Calu3 (cell line): ENCODE measurements around the gene ARMC6. TPM values are rescaled to one million over a fixed set of nuclear protein-coding genes. Genes with fewer than 3 reads are reported as not detected.

ENCODE experiments used
- BruUV-seq: library from RNA; stranded (reverse); fragments of 400-500 nt; replicated peaks from 2 replicates; lab custom pipeline; 2021; lab: Mats Ljungman, UMichigan
- CTCF ChIA-PET: fragments of 300-600 bp; sonication (Branson Sonifier 250); formaldehyde crosslinking; loops from one replicate; lab custom pipeline; 2022; ENCODE audit warnings: antibody characterized with exemption; lab: Charles Lee
- DNase-seq: peaks from one replicate; pipeline ENCODE4 v3.0.0; 2022
- H3K27ac Mint-ChIP-seq: one replicate; pipeline ENCODE4 v1.8.0; 2022; ENCODE audit warnings: mixed read lengths; ENCODE audit not compliant: unreplicated experiment
- H3K27me3 Mint-ChIP-seq: one replicate; pipeline ENCODE4 v1.8.0; 2022; ENCODE audit warnings: mixed read lengths; ENCODE audit not compliant: unreplicated experiment
- H3K36me3 Mint-ChIP-seq: one replicate; pipeline ENCODE4 v1.8.0; 2022; ENCODE audit warnings: mild to moderate bottlenecking, moderate library complexity, mixed read lengths; ENCODE audit not compliant: insufficient read depth, unreplicated experiment
- H3K4me1 Mint-ChIP-seq: one replicate; pipeline ENCODE4 v1.8.0; 2022; ENCODE audit warnings: mild to moderate bottlenecking, low read depth, mixed read lengths; ENCODE audit not compliant: unreplicated experiment
- H3K4me3 Mint-ChIP-seq: one replicate; pipeline ENCODE4 v1.8.0; 2022; ENCODE audit warnings: mild to moderate bottlenecking, low read depth, moderate library complexity, mixed read lengths; ENCODE audit not compliant: unreplicated experiment
- H3K9me3 Mint-ChIP-seq: one replicate; pipeline ENCODE4 v1.8.0; 2022; ENCODE audit warnings: low read depth, mixed read lengths; ENCODE audit not compliant: unreplicated experiment
- intact Hi-C: fragments of 100-400 bp; cut with micrococcal nuclease; formaldehyde crosslinking; loops from one replicate; pipeline ENCODE4 v1.10.0; 2022; ENCODE audit not compliant: unreplicated experiment
- total RNA-seq: library from RNA; stranded (reverse); gene quantifications from 2 replicates; pipeline ENCODE4 v1.2.3, GENCODE V29; 2022
- TF ChIP-seq, protein P1 (sequence below): fragments of 200-600 bp; IDR thresholded peaks from one replicate; pipeline ENCODE4 v1.8.0; 2022; ENCODE audit warnings: antibody characterized with exemption; ENCODE audit not compliant: unreplicated experiment

Gene ARMC6
- total RNA-seq, 1 experiment from 2014 or later, result 24.0 TPM

DNA sequence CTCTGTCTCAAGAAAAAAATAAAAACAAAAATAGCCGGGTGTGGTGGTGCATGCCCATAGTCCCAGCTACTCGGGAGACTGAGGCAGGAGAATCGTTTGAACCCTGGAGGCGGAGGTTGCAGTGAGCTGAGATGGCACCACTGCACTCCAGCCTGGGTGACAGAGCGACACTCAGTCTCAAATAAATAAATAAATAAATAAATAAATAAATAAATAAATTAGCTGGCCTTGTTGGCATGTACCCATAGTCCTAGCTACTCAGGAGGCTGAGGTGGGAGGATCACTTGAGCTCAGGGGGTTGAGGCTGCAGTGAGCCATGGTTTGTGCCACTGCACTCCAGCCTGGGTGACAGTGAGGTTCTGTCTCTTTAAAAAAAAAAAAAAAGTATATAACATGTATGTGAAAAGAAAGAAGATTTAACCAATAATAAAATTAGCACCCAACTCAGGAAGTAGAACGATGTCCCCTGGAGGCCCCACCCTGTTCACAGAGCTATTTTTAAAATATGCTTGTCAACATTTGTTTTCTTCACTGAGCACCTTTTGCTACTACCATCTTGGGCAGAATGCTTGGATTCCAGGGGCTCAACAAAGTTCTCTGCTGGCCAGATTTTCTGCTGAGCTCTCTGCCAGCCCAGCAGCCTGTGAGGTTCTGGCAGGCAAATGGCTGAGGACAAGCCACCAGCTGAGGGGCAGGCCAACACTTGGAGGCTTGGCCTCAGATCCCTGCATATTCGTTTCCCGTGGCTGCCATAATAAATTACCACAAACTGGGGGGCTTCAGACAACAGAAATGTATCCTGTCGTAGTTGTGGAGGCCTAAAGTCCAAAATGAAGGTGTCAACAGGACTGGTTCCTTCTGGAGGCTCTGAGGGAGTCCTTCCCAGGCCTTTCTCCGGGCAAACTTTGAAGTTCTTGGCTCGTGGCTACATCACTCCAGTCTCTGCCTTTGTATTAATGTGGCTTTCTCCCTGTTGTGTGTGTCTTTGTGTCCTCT is 35.6 kb downstream of the ARMC6 start:
- no peaks in the 10 kb centered on the region for H3K4me1 Mint-ChIP-seq
- no peaks in the 10 kb centered on the region for H3K27me3 Mint-ChIP-seq
- H3K36me3 Mint-ChIP-seq, result peaks cover 13% of the 10 kb centered on the region
- DNase-seq, result no peak
- no peaks in the 10 kb centered on the region for H3K9me3 Mint-ChIP-seq
- intact Hi-C loops, result no loop called here
- CTCF ChIA-PET, result no interaction called here
- no TSS peak for BruUV-seq
- H3K27ac Mint-ChIP-seq, result no peak overlapping the region
- TF ChIP-seq, protein P1, sequence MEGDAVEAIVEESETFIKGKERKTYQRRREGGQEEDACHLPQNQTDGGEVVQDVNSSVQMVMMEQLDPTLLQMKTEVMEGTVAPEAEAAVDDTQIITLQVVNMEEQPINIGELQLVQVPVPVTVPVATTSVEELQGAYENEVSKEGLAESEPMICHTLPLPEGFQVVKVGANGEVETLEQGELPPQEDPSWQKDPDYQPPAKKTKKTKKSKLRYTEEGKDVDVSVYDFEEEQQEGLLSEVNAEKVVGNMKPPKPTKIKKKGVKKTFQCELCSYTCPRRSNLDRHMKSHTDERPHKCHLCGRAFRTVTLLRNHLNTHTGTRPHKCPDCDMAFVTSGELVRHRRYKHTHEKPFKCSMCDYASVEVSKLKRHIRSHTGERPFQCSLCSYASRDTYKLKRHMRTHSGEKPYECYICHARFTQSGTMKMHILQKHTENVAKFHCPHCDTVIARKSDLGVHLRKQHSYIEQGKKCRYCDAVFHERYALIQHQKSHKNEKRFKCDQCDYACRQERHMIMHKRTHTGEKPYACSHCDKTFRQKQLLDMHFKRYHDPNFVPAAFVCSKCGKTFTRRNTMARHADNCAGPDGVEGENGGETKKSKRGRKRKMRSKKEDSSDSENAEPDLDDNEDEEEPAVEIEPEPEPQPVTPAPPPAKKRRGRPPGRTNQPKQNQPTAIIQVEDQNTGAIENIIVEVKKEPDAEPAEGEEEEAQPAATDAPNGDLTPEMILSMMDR, result no peak
- H3K4me3 Mint-ChIP-seq, result no peak overlapping the region

DNA sequence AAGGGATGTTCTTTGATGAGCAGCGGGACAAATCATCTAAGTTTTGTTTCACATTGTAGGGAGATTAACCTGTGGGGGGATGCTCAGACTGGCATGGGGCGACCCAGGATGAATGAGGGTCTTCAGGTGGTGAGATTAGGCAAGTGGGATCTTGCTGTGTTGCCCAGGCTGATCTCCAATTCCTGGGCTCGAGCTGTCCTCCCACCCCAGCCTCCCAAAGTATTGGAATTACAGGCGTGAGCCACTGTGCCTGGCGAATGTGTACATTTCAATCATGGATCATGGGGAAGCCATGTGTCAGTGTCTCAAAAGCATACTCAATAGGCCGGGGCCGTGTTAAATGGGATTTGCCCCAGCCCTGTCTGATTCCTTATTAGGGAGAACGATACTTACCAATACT is 38.5 kb downstream of the ARMC6 start:
- TF ChIP-seq, protein P1, result no peak
- H3K4me1 Mint-ChIP-seq, result no peaks in the 10 kb centered on the region
- CTCF ChIA-PET, result interaction anchor here (0.6 kb wide), 1 partner anchor 274 kb away, joined by 4 read pairs; no protein-coding TSS in a partner anchor
- no peak overlapping the region for H3K4me3 Mint-ChIP-seq
- H3K36me3 Mint-ChIP-seq, result no peaks in the 10 kb centered on the region
- H3K27me3 Mint-ChIP-seq, result no peaks in the 10 kb centered on the region
- BruUV-seq, result no TSS peak
- no peak for DNase-seq
- intact Hi-C loops, result no loop called here
- no peaks in the 10 kb centered on the region for H3K9me3 Mint-ChIP-seq
- no peak overlapping the region for H3K27ac Mint-ChIP-seq

DNA sequence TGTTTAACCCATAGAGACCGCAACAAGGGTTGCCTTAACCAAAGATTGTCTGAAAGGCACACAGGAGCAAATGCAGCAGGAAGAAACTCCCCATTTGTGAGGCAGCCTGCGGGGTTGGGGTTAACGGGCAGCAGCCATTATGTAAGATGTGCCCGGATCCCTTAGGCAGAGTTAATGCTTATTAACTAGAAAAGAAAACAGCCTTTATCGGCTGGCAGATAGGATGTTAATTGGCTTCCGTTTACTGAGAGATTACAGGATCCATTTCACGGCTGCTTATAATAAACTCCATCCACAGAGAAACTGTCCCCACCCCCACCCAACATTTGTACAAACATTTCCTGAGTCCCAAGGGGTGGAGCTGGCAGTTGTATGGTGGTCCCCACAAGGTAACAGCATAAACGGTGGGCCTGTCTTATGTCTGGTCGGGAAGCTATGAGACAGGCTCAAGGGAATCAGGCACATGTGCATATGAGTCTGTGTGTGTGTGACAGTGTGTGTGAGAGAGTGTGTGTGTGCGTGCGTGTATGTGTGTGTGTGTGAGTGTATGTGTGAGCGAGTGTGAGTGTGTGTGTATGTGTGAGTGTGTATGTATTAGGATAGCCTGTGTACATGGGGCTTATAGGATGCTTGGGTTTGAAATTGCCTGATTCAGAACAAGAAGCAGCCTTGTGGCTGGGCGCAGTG is 40.9 kb downstream of the ARMC6 start:
- intact Hi-C loops, result no loop called here
- Mint-ChIP-seq H3K27me3 (no peaks in the 10 kb centered on the region), H3K4me3 (no peak overlapping the region), H3K27ac (no peak overlapping the region), H3K4me1 (no peaks in the 10 kb centered on the region), H3K9me3 (no peaks in the 10 kb centered on the region), H3K36me3 (no peaks in the 10 kb centered on the region)
- TF ChIP-seq, protein P1, result no peak
- BruUV-seq, result no TSS peak
- DNase-seq, result no peak
- CTCF ChIA-PET, result no interaction called here

DNA sequence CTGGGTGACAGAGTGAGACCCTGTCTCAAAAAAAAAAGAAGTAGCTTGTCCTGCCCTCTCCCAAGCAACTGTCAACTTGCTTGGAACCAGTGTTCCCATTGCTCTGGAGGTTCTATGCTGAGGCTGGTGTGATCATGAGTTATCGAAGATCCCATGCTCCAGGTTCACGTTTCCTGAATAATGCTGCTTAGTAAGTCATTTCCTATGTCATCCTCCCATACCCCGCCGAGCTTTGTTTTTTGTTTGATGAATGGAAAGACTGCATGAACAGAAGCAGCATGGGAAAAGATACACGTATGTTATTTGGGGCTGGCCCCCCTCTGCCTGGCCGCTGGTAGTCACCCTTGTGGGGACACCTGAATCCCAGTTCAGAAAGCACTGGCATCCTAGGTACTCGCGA is 41.7 kb downstream of the ARMC6 start:
- no peaks in the 10 kb centered on the region for H3K9me3 Mint-ChIP-seq
- no peaks in the 10 kb centered on the region for H3K4me1 Mint-ChIP-seq
- TF ChIP-seq, protein P1, result no peak
- H3K4me3 Mint-ChIP-seq, result no peak overlapping the region
- H3K27me3 Mint-ChIP-seq, result no peaks in the 10 kb centered on the region
- CTCF ChIA-PET, result no interaction called here
- no peak for DNase-seq
- intact Hi-C loops, result no loop called here
- no peaks in the 10 kb centered on the region for H3K36me3 Mint-ChIP-seq
- H3K27ac Mint-ChIP-seq, result no peak overlapping the region
- no TSS peak for BruUV-seq
